CD4-positive, alpha-beta T cell treated with Interleukin-10 for 1 hour (primary cell): ENCODE data around the gene ALG6.
"Not testable (repeated sequence)": the region's sequence is repeated elsewhere in the genome, so short reads cannot be mapped to it uniquely, and the experiment has no call there.

Experiments used
- DNase-seq: peaks from one replicate; pipeline ENCODE4 v3.0.0-alpha.2; 2020

Gene ALG6

GRCh38 chr1:63418101-63418500, 50.7 kb downstream of the ALG6 start:
- no peak for DNase-seq

GRCh38 chr1:63420746-63421145, 53.3 kb downstream of the ALG6 start:
- not testable (repeated sequence) for DNase-seq

GRCh38 chr1:63423649-63424048, 56.2 kb downstream of the ALG6 start:
- no peak for DNase-seq

GRCh38 chr1:63428815-63429214, 61.4 kb downstream of the ALG6 start:
- no peak for DNase-seq

- DNase-seq = no peak
These were observed 61.9 kb downstream of the ALG6 start for GRCh38 chr1:63429281-63429680.

GRCh38 chr1:63435161-63435560, 67.7 kb downstream of the ALG6 start:
- no peak for DNase-seq

- DNase-seq = no peak
These were observed 74.7 kb downstream of the ALG6 start for GRCh38 chr1:63442141-63442475.

GRCh38 chr1:63448731-63449246, 81.4 kb downstream of the ALG6 start:
- DNase-seq = no peak

- no peak for DNase-seq
These were observed 83.0 kb downstream of the ALG6 start for GRCh38 chr1:63450416-63450815.

- no peak for DNase-seq
These were observed 85.8 kb downstream of the ALG6 start for GRCh38 chr1:63453232-63453631.

GRCh38 chr1:63454269-63454668, 86.8 kb downstream of the ALG6 start:
- DNase-seq = no peak

- DNase-seq = no peak
These were observed 91.3 kb downstream of the ALG6 start for GRCh38 chr1:63458750-63459149.

- DNase-seq = no peak
These were observed 94.3 kb downstream of the ALG6 start for GRCh38 chr1:63461661-63462230.

- DNase-seq = no peak
These were observed 95.8 kb downstream of the ALG6 start for GRCh38 chr1:63463248-63463647.

GRCh38 chr1:63466181-63466580, 98.8 kb downstream of the ALG6 start:
- DNase-seq = no peak

- DNase-seq = no peak
These were observed 99.3 kb downstream of the ALG6 start for GRCh38 chr1:63466759-63467158.

GRCh38 chr1:63468683-63469082, 101.3 kb downstream of the ALG6 start:
- DNase-seq = not testable (repeated sequence)

- DNase-seq = no peak
These were observed 108.3 kb downstream of the ALG6 start for GRCh38 chr1:63475761-63476160.

- no peak for DNase-seq
These were observed 112.6 kb downstream of the ALG6 start for GRCh38 chr1:63480057-63480456.

- DNase-seq = no peak
These were observed 119.2 kb downstream of the ALG6 start for GRCh38 chr1:63486629-63487028.

- DNase-seq = no peak
These were observed 120.1 kb downstream of the ALG6 start for GRCh38 chr1:63487336-63488065.
